Measurements from ENCODE around the gene TEAD1. TPM values are rescaled to one million over a fixed set of nuclear protein-coding genes. Genes with fewer than 3 reads are reported as not detected.

TEAD1 gene
- polyA plus RNA-seq (2013, experiment 1 of 2) = 49.4 TPM
- 51.8 TPM for polyA plus RNA-seq (2013, experiment 2 of 2)

DNA sequence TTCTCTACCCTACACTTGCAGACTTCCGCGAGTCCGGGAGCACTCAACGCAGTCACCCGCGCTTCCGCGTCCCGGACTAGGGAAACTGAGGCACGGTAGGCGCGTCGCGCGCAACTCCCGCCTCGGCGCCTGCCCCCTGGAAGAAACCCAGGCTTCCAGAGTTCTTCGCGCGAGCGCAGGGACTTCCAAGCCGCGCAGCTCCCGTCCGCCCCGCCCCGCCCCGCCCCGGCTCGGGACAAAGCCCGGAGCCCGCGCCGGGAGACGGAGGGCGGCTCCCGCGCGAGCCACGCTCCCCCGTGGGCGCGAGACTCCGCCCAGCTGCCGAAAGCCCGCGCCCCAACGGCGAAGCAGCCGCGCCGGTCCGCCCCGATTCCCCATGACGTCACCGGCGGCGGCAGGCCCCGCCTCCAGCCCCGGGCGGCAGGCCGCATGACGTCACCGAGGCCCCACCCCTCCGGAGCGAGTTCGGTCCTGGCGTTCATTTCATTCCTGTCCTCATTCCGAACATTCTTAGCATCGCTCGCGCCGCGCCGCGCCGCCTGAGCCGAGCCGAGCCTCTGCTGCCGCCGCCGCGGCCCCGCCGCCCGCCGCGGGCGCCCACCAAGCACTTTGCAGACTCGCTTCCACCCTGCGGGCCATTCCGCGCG lies at the start of gene TEAD1:
Gene TEAD1, plus strand, starts transcription at position 498 of the 647 bp plus-strand sequence.
- Histone ChIP-seq H3K27me3 (ENCODE audit: insufficient read depth, low read length) (peaks cover 8% of the 10 kb centered on the region), H3K27ac (ENCODE audit: low read depth, low read length) (peak within 1 kb of the TSS; percentile 97), H3K9me3 (ENCODE audit: insufficient read depth, low read depth, low read length) (no peaks in the 10 kb centered on the region), H3K4me3 (ENCODE audit: low read length) (peak within 1 kb of the TSS; percentile 96), H3K4me1 (ENCODE audit: insufficient read depth, low read length) (peaks cover 31% of the 10 kb centered on the region), H3K9ac (ENCODE audit: low read depth, low read length) (peak within 1 kb of the TSS; percentile 93), H3K36me3 (ENCODE audit: insufficient read depth, low read length) (peaks cover 8% of the 10 kb centered on the region)
- under 1% methylated on average over 95 of the region's 95 CpGs for WGBS

- no peak overlapping the region for H3K9ac ChIP-seq (ENCODE audit: low read depth, low read length)
- H3K27ac ChIP-seq (ENCODE audit: low read depth, low read length) = no peak overlapping the region
- H3K4me3 ChIP-seq (ENCODE audit: low read length) = no peak overlapping the region
- no peaks in the 10 kb centered on the region for H3K4me1 ChIP-seq (ENCODE audit: insufficient read depth, low read length)
- H3K27me3 ChIP-seq (ENCODE audit: insufficient read depth, low read length) = no peaks in the 10 kb centered on the region
- H3K9me3 ChIP-seq (ENCODE audit: insufficient read depth, low read depth, low read length) = peaks cover 19% of the 10 kb centered on the region
- no peaks in the 10 kb centered on the region for H3K36me3 ChIP-seq (ENCODE audit: insufficient read depth, low read length)
- 94% methylated on average over 2 of the region's 4 CpGs for WGBS
These were observed 49.6 kb upstream of the TEAD1 start for GRCh38 chr11:12624595-12624994.

DNA sequence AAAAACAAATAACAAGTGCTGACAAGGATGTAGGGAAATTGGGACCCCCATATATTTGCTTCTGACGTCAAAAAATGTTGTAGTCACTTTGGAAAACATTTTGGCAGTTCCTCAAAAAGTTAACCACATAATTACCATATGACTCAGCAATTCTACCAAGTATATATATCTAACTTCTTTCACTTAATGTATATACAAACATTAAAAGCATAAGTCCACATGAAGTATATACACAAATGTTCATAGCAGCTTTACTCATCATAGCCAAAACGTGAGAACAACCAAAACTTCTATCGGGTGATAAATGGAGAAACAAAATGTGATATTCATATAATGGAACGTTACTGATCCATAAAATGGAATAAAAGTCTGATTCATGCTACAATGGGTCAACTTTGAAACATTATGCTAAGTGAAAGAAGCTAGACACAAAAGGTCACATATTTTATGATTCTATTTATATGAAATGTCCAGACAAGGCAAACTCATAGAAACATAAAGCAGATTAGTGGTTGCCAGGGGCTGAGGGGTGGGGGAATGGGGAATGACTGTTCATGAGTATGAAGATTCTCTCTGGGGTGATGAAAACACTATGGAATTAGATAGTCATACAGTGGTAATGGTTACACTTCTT lies 48.7 kb upstream of the TEAD1 start:
- no peak overlapping the region for H3K27ac ChIP-seq (ENCODE audit: low read depth, low read length)
- H3K36me3 ChIP-seq (ENCODE audit: insufficient read depth, low read length) = no peaks in the 10 kb centered on the region
- H3K4me3 ChIP-seq (ENCODE audit: low read length) = no peak overlapping the region
- 94% methylated on average over 4 of the region's 4 CpGs for WGBS
- H3K27me3 ChIP-seq (ENCODE audit: insufficient read depth, low read length) = no peaks in the 10 kb centered on the region
- H3K9me3 ChIP-seq (ENCODE audit: insufficient read depth, low read depth, low read length) = peaks cover 19% of the 10 kb centered on the region
- no peak overlapping the region for H3K9ac ChIP-seq (ENCODE audit: low read depth, low read length)
- no peaks in the 10 kb centered on the region for H3K4me1 ChIP-seq (ENCODE audit: insufficient read depth, low read length)

DNA sequence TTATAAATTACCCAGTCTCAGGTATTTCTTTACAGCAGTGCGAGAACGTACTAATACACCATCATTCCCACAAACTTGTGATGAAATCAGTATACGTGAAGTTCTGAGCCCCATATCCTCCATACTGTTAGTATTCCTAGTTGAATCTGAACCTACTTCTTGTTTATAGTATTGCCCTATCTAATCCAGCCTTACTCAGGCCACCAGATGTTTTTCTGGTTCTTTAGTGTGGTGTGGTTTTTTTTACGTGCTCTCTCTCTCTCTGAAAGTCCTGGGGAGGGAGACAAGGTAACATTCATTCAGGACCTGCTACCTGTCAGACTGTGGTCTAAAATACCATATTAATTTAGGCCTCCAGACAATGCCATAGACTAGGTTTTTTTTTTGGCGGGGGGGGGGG lies 47.6 kb upstream of the TEAD1 start:
- Histone ChIP-seq H3K9me3 (ENCODE audit: insufficient read depth, low read depth, low read length) (peaks cover 19% of the 10 kb centered on the region), H3K27ac (ENCODE audit: low read depth, low read length) (no peak overlapping the region), H3K4me3 (ENCODE audit: low read length) (no peak overlapping the region), H3K9ac (ENCODE audit: low read depth, low read length) (no peak overlapping the region), H3K36me3 (ENCODE audit: insufficient read depth, low read length) (no peaks in the 10 kb centered on the region), H3K27me3 (ENCODE audit: insufficient read depth, low read length) (no peaks in the 10 kb centered on the region), H3K4me1 (ENCODE audit: insufficient read depth, low read length) (no peaks in the 10 kb centered on the region)
- WGBS = 92% methylated on average over 4 of the region's 5 CpGs

- H3K9ac ChIP-seq (ENCODE audit: low read depth, low read length) = no peak overlapping the region
- H3K36me3 ChIP-seq (ENCODE audit: insufficient read depth, low read length) = no peaks in the 10 kb centered on the region
- peaks cover 17% of the 10 kb centered on the region for H3K9me3 ChIP-seq (ENCODE audit: insufficient read depth, low read depth, low read length)
- 93% methylated on average over 4 of the region's 4 CpGs for WGBS
- no peak overlapping the region for H3K27ac ChIP-seq (ENCODE audit: low read depth, low read length)
- H3K27me3 ChIP-seq (ENCODE audit: insufficient read depth, low read length) = no peaks in the 10 kb centered on the region
- H3K4me3 ChIP-seq (ENCODE audit: low read length) = no peak overlapping the region
- no peaks in the 10 kb centered on the region for H3K4me1 ChIP-seq (ENCODE audit: insufficient read depth, low read length)
These were observed 45.9 kb upstream of the TEAD1 start for GRCh38 chr11:12628314-12628713.

DNA sequence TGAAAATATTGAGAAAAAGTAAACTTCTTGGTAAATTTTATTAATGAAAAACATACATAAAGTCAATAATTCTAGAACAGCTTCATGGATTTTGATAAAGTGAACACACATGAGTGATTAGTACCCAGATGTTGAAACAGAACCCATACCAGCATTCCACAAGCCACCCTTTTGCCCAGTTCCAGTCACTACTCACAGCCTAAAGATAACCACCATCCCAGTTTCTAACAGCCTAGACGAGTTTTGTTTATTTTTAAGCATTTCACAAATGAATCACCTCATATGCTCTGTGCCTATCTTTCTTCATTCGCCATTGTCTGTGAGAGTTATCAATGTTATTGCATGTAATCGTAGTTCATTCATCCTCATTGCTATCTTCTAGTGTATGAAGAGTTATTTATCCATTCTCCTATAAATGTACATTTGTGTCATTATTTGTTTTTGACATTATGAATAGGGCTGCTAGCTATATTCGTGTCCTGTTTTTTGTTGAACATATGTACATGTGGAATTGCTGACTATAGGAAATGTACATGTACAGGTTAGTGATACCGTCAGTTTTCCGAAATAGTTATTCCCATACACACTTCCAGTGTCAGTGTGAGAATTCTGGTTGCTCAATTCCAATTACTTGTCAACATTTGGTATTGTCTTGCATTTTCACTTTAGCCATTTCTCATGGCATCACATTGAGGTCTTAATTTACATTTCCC lies 44.5 kb upstream of the TEAD1 start:
- H3K4me1 ChIP-seq (ENCODE audit: insufficient read depth, low read length) = no peaks in the 10 kb centered on the region
- no peak overlapping the region for H3K9ac ChIP-seq (ENCODE audit: low read depth, low read length)
- H3K4me3 ChIP-seq (ENCODE audit: low read length) = no peak overlapping the region
- no peaks in the 10 kb centered on the region for H3K27me3 ChIP-seq (ENCODE audit: insufficient read depth, low read length)
- no peak overlapping the region for H3K27ac ChIP-seq (ENCODE audit: low read depth, low read length)
- H3K9me3 ChIP-seq (ENCODE audit: insufficient read depth, low read depth, low read length) = peaks cover 3% of the 10 kb centered on the region; the same call in 1 of the 2 replicates
- H3K36me3 ChIP-seq (ENCODE audit: insufficient read depth, low read length) = no peaks in the 10 kb centered on the region
- 89% methylated on average over 4 of the region's 6 CpGs for WGBS

DNA sequence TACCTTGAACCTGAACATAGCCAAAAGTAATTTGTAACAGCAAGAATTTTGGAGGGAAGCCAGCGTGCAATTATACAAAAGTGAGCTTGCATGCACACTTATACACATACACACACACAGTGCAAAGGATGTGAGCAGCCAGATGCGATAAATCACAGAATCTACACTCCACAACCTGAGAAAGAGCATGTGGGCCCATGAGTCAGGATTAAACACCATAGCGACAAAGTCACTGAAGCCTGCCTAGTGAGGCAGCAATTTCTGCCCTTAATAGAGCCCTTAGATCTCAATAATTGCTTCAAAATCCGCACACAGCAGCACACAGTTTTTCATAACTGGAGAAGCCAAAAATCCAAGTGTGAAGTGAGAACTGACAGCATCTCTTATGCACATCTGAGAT lies 42.6 kb upstream of the TEAD1 start:
- Histone ChIP-seq H3K27me3 (ENCODE audit: insufficient read depth, low read length) (no peaks in the 10 kb centered on the region), H3K9me3 (ENCODE audit: insufficient read depth, low read depth, low read length) (no peaks in the 10 kb centered on the region), H3K27ac (ENCODE audit: low read depth, low read length) (no peak overlapping the region), H3K36me3 (ENCODE audit: insufficient read depth, low read length) (no peaks in the 10 kb centered on the region), H3K9ac (ENCODE audit: low read depth, low read length) (no peak overlapping the region), H3K4me1 (ENCODE audit: insufficient read depth, low read length) (no peaks in the 10 kb centered on the region), H3K4me3 (ENCODE audit: low read length) (no peak overlapping the region)
- 92% methylated on average over 4 of the region's 4 CpGs for WGBS

GRCh38 chr11:12634329-12634728 lies 39.9 kb upstream of the TEAD1 start:
- no peak overlapping the region for H3K9ac ChIP-seq (ENCODE audit: low read depth, low read length)

GRCh38 chr11:12636871-12637410 lies 37.3 kb upstream of the TEAD1 start:
- H3K27ac ChIP-seq (ENCODE audit: low read depth, low read length) = no peak overlapping the region
- no peak overlapping the region for H3K9ac ChIP-seq (ENCODE audit: low read depth, low read length)
- no peaks in the 10 kb centered on the region for H3K4me1 ChIP-seq (ENCODE audit: insufficient read depth, low read length)
- no peaks in the 10 kb centered on the region for H3K36me3 ChIP-seq (ENCODE audit: insufficient read depth, low read length)
- no peak overlapping the region for H3K4me3 ChIP-seq (ENCODE audit: low read length)
- no peaks in the 10 kb centered on the region for H3K27me3 ChIP-seq (ENCODE audit: insufficient read depth, low read length)
- 78% methylated on average over 5 of the region's 5 CpGs for WGBS
- no peaks in the 10 kb centered on the region for H3K9me3 ChIP-seq (ENCODE audit: insufficient read depth, low read depth, low read length)

More at GRCh38 chr11:12634329-12634728, 39.9 kb upstream of the TEAD1 start:
- no peaks in the 10 kb centered on the region for H3K4me1 ChIP-seq (ENCODE audit: insufficient read depth, low read length)
- WGBS = 100% methylated on average over 1 of the region's 1 CpG
- no peaks in the 10 kb centered on the region for H3K27me3 ChIP-seq (ENCODE audit: insufficient read depth, low read length)
- no peaks in the 10 kb centered on the region for H3K36me3 ChIP-seq (ENCODE audit: insufficient read depth, low read length)
- no peaks in the 10 kb centered on the region for H3K9me3 ChIP-seq (ENCODE audit: insufficient read depth, low read depth, low read length)
- no peak overlapping the region for H3K27ac ChIP-seq (ENCODE audit: low read depth, low read length)
- H3K4me3 ChIP-seq (ENCODE audit: low read length) = no peak overlapping the region

DNA sequence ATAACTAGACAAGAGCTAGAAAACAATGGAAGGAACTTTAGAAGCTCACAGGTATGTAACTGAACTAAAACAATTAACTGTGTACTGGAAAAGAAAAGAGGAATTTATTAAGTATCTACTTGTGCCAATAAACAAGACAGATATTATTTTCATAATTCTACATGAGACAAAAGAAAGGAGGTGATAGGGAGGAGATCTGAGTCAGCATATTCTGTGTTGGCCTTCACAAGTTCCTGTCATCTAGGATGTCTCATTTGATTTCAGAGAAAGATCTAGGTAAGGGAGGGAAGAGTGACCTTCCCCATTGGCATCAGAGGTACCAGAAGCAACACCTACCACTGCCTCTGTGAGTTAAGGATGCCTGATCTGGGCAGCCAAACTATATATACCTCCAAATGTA lies 34.8 kb upstream of the TEAD1 start:
- Histone ChIP-seq H3K9ac (ENCODE audit: low read depth, low read length) (no peak overlapping the region), H3K36me3 (ENCODE audit: insufficient read depth, low read length) (no peaks in the 10 kb centered on the region), H3K27ac (ENCODE audit: low read depth, low read length) (no peak overlapping the region), H3K4me1 (ENCODE audit: insufficient read depth, low read length) (no peaks in the 10 kb centered on the region), H3K9me3 (ENCODE audit: insufficient read depth, low read depth, low read length) (no peaks in the 10 kb centered on the region), H3K4me3 (ENCODE audit: low read length) (no peak overlapping the region), H3K27me3 (ENCODE audit: insufficient read depth, low read length) (no peaks in the 10 kb centered on the region)

DNA sequence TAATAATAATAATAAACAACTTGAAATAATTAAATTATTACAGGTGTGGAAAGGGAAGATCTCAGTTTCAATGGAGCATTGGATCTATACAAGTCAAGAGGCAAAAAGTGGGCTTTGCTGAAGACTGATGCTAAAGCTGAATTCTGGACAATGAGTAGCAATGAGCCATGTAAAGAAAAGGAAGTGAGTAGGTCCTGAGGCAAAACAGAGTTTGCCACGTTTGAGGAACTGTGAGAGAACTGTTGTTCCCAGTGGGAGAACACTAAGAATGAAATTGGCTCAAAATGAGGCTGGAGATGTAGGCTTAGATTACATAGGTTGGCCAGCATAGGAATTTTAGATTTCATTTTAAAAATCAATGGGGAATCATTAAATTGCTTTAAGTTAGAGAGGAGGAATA lies 33.9 kb upstream of the TEAD1 start:
- Histone ChIP-seq H3K4me3 (ENCODE audit: low read length) (no peak overlapping the region), H3K4me1 (ENCODE audit: insufficient read depth, low read length) (no peaks in the 10 kb centered on the region), H3K27ac (ENCODE audit: low read depth, low read length) (no peak overlapping the region), H3K9me3 (ENCODE audit: insufficient read depth, low read depth, low read length) (no peaks in the 10 kb centered on the region), H3K9ac (ENCODE audit: low read depth, low read length) (no peak overlapping the region), H3K36me3 (ENCODE audit: insufficient read depth, low read length) (no peaks in the 10 kb centered on the region), H3K27me3 (ENCODE audit: insufficient read depth, low read length) (no peaks in the 10 kb centered on the region)
- 37% methylated on average over 1 of the region's 1 CpG for WGBS

Measured in HUES64 (cell line).